Measurements from ENCODE around the gene SLC22A31.
"Not testable (repeated sequence)": the region's sequence is repeated elsewhere in the genome, so short reads cannot be mapped to it uniquely, and the experiment has no call there.

SLC22A31 gene

DNA sequence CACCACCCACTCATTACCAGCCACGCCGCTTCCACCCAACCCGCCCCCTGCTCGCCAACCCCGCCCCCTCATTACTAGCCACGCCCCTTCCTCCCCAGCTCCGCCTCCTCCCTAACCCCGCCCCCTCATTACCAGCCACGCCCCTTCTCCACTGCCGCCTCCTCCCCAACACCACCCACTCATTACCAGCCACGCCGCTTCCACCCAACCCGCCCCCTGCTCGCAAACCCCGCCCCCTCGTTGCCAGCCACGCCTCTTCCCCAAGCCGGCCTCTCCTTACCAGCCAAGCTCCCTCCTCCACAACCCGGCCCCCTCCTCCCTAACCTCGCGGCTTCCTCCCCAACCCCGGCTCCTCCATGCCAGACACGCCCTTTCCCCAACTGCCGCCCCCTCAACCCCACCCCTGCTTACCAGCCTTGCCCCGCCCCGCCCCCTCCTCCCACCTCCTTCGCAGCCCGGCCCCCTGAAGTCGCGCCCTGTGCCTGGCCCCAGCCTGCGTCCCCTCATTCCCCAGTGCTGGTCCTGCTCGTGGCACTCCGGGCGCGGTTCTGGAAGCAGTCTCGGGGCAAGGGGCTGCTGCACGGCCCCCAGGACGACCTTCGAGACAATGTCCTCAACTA is 7.3 kb downstream of the SLC22A31 start:
- DNase-seq, result peak; percentile 14

GRCh38 chr16:89192186-89192955 is 8.0 kb downstream of the SLC22A31 start:
- DNase-seq, result peak; percentile 9

DNA sequence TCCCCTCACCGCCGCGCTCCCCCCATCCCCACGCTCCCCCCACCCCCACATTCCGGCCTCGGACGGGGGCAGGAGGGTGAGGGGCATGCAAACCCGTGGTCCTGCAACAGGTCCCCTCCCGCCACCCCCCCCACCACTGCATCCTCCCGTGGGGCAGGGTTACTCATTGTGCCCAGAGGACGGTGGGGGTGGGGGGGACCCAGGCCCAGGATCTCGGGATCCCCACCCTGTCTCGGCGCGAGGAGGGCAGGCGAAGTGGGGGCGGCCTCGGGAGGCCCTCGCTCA is 8.5 kb downstream of the SLC22A31 start:
- DNase-seq, result no peak

GRCh38 chr16:89191033-89191900 is 9.1 kb downstream of the SLC22A31 start:
- no peak for DNase-seq

GRCh38 chr16:89190150-89190958 is 10.0 kb downstream of the SLC22A31 start:
- no peak for DNase-seq

DNA sequence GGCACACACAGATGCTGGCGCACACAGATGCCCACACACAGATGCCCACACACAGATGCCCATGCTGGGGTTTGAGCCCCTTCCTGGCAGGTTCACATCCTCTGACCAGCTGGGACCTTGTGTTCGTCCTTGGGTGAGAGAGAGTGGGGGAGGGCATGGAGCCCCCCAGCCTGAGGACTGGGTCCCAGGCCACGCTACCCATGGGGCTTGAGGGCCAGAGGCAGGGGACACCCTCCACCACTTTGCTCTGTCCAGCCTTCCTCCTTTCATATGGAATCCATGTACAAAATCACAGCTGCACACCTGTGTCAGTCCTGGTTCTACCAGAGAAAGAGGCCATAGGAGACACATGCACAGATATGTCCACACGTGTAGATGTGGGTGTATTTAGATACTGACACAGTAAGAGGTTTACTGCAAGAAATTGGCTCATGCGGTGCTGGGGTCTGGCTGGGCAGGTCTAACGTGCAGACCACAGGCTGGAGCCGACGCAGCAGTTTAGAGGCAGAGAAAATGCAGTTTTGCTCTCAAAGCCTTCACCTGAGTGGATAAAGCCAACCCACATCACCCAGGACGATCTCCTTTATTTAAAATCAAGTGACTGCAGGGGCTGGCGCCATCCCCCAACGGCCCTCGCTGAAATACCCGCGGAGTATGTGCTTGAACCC is 10.8 kb downstream of the SLC22A31 start:
- no peak for DNase-seq

GRCh38 chr16:89188471-89189357 is 11.6 kb downstream of the SLC22A31 start:
- not testable (repeated sequence) for DNase-seq

DNA sequence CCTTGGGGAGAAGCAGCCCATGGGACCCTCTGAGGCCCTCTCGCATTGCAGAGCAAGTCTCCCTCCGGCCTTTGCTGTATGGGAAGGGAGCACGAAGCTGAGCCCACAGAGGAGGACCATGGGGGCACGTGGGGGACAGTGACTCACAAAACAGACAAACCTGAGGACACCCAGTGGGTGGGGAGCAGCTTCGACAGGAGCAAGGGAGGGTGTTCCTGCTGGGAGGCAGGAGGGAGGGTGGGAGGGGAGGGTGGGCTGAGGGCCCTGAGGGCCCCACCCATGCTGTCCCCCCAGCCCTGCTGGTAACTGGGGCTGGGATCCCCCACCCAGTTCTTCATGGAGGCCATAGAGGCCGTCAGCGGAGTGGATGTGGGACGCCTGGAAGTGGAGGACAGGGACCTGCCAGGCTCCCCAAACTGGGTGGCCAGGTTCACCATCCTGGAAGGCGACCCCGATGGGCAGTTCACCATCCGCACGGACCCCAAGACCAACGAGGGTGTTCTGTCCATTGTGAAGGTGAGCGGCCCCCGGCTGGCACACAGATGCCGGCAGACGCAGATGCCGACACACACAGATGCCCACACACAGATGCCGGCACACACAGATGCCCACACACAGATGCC is 12.5 kb downstream of the SLC22A31 start:
- DNase-seq, result no peak

GRCh38 chr16:89187032-89187769 is 13.1 kb downstream of the SLC22A31 start:
- no peak for DNase-seq

DNA sequence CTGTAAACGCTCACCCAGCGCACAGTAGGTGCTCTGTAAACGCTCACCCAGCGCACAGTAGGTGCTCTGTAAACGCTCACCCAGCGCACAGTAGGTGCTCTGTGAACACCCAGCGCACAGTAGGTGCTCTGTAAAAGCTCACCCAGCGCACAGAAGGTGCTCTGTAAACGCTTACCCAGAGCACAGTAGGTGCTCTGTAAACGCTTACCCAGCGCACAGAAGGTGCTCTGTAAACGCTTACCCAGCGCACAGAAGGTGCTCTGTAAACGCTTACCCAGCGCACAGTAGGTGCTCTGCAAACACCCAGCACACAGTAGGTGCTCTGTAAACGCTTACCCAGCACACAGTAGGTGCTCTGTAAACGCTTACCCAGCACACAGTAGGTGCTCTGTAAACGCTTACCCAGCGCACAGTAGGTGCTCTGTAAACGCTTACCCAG is 13.7 kb downstream of the SLC22A31 start:
- DNase-seq, result not testable (repeated sequence)

GRCh38 chr16:89185887-89186592 is 14.3 kb downstream of the SLC22A31 start:
- DNase-seq, result not testable (repeated sequence)

- DNase-seq, result no peak
Measured at GRCh38 chr16:89184933-89185794, 15.2 kb downstream of the SLC22A31 start.

- DNase-seq, result no peak
Measured at GRCh38 chr16:89184677-89184932, 15.7 kb downstream of the SLC22A31 start.

DNA sequence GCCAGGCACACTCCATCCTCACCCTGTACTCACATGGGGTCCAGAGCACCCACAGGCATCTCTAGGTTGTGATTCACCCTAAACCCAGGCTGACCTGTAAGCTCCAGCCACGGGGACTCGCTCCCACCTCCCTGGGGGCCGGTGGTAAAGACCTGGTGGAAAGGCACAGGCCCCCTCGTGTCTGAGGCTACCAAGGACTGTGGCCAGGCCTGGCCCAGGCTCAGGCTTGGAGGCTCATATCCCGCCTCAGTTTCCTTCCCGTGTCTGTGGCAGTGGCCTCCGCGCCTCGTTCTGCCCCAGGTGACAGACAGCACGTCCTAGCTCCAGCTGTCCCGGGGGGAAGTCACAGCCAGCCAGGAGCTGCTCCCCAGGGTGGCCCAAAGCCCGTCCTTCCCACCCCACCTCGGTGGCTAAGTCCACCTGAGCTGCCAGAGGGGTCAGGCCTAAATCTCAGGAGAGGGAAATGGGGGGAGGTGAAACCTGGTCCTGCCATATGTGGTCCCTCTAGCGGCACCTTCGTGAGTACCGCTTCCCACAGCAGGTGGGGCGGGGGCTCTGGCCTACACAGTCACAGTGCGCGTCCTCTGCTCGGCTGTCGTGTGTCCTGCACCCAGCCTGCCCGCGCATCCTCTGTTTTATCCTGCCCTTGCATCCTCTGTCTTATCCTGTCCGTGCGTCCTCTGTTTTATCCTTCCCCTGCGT is 16.2 kb downstream of the SLC22A31 start:
- no peak for DNase-seq

DNA sequence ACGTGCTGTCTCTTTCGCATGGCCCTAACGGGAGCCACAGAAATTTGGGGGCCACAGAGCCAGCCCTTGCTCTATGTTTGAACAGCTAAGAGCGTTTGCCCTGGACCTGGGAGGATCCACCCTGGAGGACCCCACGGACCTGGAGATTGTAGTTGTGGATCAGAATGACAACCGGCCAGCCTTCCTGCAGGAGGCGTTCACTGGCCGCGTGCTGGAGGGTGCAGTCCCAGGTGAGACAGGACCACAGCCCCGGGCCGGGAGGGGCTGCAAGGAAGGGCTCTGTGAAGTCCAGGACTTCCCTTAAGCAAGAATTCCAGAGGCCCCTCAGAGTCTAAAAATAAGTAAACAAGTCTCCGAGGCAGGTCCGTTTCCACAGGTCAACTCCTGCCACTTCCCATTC is 16.9 kb downstream of the SLC22A31 start:
- DNase-seq, result no peak

DNA sequence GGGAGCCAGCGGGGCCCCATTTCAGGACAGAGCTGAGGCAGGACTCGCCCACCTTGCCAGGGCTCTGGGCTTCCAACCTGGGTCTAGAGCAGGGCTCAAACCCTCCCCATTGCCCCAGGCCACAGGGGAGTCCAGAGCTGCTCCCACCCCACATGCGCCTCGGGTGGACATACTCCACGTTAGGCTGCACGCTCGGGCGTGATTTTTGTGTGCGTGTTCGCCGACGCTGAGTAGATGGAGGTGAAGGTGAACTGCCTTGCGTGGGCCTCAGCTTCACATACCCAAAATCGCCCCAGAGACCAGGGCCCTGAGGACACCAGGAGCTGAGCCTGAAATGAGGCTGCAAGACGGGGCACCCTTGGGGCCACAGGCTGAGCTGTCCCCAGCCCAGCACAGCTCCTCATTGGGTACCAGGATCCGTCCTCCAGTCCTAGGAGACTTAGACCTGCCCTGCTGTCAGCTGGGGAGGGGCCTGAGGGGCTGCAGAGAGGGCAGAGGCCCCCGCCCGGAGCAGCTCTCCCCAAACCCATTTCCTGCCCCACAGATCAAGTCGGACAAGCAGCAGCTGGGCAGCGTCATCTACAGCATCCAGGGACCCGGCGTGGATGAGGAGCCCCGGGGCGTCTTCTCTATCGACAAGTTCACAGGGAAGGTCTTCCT is 20.6 kb downstream of the SLC22A31 start:
- no peak for DNase-seq

- DNase-seq, result no peak
Measured at GRCh38 chr16:89179148-89179484, 21.2 kb downstream of the SLC22A31 start.
